SK-N-MC (cell line): ENCODE results near the gene PPP1R1A.

Source experiments
- EZH2 ChIP-seq: fragments of 200-600 bp; sonication (generic); IDR thresholded peaks from one replicate; pipeline ENCODE4 v1.6.1; 2017; ENCODE audit warnings: antibody characterized with exemption
- FOXP2 ChIP-seq: optimal IDR thresholded peaks from 2 replicates; pipeline ENCODE3; 2011; ENCODE audit warnings: mild to moderate bottlenecking, moderate library complexity; ENCODE audit not compliant: insufficient read depth; ENCODE audit errors: extremely low read length, control extremely low read depth
- POLR2AphosphoS5 ChIP-seq: IDR thresholded peaks from 2 replicates; pipeline ENCODE4 v1.6.1; 2012; ENCODE audit warnings: mild to moderate bottlenecking, low read depth, low read length, borderline replicate concordance

DNA sequence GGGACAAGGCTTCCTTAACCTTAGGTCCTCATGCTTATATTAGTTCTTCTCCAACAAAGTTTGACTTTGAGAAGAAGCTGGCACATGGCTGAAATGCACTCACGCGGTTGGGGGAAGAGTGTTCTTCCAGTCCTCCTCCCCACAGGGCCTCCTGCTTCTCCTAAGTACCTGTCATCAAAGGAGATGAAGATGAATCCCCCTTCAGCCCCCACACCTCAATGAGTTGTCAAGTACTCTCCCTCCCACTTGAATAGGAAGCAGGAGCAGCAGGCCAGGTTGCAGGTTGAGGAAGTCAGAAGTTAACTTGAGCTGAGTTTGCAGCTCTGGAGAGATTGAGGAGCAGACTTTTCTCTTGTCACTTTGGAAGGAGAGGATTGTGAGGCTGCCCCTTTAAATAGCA is 41.9 kb downstream of the PPP1R1A start:
- TF ChIP-seq EZH2: no peak
- no peak for TF ChIP-seq POLR2AphosphoS5
- TF ChIP-seq FOXP2: no peak
